OCI-LY7 (cell line): ENCODE measurements around the gene CAPRIN1.

Source experiments
- EZH2phosphoT487 ChIP-seq: fragments of 200-600 bp; sonication (generic); IDR thresholded peaks from 2 replicates; pipeline ENCODE4 v1.6.1; 2018; ENCODE audit warnings: low read depth, borderline replicate concordance, mild to moderate bottlenecking, mixed run types, antibody characterized with exemption, low read length, moderate library complexity, mixed read lengths
- TF ChIP-seq, protein P1 (sequence below): fragments of 200-600 bp; sonication (generic); conservative IDR thresholded peaks from 2 replicates; pipeline ENCODE4 v1.5.1; 2014; ENCODE audit warnings: mild to moderate bottlenecking, antibody characterized with exemption, low read length, moderate library complexity, mixed read lengths

GRCh38 chr11:34124885-34125668, 73.5 kb downstream of the CAPRIN1 start:
- TF ChIP-seq, protein P1, sequence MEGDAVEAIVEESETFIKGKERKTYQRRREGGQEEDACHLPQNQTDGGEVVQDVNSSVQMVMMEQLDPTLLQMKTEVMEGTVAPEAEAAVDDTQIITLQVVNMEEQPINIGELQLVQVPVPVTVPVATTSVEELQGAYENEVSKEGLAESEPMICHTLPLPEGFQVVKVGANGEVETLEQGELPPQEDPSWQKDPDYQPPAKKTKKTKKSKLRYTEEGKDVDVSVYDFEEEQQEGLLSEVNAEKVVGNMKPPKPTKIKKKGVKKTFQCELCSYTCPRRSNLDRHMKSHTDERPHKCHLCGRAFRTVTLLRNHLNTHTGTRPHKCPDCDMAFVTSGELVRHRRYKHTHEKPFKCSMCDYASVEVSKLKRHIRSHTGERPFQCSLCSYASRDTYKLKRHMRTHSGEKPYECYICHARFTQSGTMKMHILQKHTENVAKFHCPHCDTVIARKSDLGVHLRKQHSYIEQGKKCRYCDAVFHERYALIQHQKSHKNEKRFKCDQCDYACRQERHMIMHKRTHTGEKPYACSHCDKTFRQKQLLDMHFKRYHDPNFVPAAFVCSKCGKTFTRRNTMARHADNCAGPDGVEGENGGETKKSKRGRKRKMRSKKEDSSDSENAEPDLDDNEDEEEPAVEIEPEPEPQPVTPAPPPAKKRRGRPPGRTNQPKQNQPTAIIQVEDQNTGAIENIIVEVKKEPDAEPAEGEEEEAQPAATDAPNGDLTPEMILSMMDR, result no peak
- TF ChIP-seq EZH2phosphoT487, result no peak
